HK-2 (cell line): ENCODE results near the gene GBX1.

Experiments used
- DNase-seq: peaks from one replicate; pipeline ENCODE4 v3.0.0-alpha.2; 2018; ENCODE audit not compliant: unreplicated experiment

Gene GBX1

DNA sequence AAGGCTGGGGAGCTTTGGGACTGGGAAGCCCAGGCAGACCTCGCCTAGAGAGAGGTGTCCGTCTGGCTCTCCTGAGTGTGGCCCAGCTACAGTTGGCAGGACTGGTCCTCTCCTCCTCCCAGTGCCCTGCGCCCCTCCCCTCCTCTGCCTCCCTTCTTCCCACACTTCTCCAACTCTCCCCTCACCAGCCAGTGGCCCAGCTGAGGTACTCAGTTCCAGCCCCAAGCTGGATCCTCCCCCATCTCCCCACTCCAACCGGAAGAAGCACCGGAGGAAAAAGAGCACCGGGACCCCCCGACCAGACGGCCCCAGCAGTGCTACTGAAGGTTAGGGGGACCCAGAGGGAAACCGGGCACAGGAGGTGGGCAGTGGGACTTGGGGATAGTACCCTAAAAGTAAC lies 27.7 kb downstream of the GBX1 start:
- DNase-seq, result no peak

DNA sequence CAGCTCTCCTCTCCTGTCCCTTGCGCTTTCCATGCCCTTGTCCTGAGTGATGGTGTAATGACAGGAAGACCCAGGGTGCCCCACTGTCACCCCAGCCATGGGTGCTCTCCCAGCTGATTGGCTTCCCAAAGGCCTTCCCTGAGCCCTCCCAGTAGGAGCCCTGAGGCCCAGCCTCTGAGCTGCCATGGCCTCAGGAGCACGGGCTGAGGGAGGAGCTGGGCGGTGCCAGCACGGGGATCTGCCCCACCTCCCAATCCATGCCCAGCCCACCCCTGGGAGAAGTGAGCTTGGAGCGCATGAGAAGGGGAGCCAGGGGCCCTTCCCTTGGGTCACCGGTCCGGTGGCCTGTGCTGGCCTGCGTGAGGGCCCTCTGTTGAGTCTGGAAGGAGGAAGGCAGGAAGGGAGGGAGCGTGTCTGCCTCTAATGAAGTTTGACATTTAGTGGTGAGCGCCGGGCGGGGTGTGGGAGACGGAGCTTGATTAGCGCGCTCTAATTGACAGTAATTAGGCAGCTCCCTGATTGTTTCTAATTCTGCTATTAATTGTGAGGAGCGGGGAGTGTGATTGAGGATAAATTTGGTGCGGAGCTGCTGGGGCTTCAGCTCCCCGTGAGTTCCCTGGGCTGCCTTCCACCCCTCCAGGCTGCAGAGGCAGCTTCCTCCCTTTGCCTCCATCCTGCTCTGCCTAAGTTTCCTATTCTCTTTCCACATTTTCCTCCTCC lies 28.3 kb downstream of the GBX1 start:
- DNase-seq, result no peak

DNA sequence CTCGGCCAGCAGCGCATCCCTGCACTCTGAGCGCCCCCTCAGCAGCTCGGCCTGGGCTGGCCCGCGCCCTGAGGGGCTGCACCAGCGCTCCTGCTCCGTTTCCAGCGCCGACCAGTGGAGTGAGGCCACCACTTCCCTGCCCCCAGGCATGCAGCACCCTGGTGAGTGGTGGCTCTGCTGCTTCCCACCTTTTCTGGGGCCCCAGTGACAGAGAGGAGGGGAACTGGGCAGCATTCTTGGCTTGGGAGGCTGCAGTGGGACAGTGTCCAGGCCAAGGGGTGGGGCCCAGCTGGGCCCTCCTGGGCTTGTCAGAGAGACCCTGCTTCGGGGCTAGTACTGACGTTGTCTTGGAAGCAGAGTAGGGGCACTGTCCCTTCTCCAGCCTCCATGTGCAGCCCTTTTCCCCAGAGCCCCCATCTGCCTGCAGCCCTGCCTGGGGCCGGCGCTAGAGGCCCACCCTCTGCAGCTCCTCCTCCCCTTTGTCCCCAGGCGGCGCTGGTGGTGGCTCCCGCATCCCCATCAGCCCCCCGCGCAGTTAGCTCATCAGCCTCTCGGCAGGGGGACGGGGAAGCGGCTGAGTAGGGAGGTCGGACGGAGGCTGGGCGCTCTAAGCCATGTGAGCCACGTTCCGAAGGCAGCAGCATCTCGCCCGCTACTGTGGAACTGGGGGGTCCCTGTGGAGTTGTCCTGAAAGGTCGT lies 29.2 kb downstream of the GBX1 start:
- no peak for DNase-seq

DNA sequence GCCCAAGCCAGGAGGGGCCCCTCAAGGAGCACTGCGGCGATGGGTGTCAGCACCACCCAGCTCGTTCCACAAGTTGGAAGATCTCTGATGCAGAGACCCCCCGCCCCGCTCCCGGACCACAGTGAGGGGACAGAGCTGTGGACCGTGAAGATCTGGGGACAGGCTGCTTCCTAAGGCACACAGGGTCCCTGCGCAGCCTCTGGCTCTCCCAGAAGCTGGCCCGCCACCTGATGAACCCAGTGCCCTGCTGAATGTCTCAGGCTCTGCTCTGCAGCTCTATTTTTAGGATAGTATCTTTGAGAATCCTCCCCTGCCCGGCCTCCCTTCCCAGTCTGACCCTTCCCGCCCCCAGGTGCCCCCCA lies 29.7 kb downstream of the GBX1 start:
- DNase-seq, result no peak

DNA sequence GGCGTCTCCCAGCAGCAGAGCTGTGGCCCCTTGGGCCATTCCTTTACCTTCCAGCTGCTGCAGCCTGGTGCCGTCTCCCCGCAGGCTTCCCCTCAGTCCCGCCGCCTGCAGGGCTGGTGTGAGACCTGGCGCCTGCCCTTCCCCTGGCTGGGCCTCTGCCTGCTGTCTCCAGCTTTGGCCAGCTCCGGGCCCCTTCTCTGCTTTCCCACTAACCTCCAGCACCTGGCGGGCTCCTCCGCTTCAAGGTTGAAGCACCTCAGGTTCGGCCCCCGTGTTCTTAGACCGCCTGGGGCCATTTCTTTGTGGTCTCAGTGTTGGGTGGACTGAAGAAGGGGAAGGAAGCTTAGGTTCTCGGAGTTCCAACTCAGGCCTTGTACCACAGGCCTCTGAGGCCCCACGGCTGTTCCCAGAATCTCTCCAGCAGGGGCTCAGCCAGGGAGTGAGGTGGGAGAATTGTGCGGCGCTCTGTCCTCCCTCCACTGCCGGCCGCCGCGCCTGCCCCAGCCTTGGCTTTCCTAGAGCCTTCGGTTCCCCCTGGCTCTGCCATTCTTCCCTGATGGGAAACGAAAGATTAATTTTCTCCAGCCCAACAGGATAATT lies 30.3 kb downstream of the GBX1 start:
- DNase-seq, result no peak

DNA sequence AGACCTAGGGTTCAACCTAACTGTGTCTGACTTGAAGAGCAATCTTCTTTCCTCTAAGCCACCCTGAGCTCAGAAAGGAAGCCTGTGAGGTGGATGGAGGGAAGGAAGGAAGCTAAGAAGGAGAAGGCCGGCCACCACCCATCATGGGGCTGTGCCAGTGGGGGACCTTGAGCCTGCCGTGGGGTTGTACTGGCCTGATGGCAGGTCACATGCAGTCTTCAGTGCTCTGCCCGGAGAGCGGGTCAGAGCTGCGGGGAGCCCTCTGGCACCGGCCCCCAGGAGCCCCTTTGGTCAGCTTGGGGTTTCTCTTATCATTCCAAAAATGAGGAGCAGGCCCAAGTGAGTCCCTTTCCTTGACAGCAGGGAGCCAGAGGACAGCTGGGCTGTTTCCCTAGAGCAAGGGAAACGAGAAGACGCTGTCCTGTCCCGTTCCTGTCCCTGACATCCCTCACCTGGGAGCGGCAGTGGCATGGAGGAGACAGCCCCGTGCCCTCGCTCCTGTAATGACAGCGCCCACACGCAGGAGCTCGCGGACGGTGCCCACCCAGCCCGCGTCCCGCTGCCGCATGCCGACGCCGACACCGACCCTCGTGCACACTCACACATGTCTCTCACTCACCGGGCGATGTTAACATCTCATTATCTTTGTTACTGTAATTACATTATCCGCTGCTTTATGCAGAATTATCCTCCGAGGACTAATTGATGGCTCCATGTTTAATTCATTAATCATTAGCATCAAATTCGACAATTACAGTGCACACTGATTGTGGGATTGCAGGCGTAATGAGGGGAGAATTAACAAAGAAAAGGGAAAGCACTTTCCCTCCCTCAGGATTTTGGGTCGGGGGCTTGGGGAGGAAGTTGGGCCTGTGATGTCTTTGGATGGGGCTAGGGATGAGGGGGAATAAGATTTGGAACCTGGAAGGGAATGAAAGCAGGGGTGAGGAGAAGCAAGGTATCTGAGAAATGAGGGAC lies 31.3 kb downstream of the GBX1 start:
- DNase-seq, result no peak

DNA sequence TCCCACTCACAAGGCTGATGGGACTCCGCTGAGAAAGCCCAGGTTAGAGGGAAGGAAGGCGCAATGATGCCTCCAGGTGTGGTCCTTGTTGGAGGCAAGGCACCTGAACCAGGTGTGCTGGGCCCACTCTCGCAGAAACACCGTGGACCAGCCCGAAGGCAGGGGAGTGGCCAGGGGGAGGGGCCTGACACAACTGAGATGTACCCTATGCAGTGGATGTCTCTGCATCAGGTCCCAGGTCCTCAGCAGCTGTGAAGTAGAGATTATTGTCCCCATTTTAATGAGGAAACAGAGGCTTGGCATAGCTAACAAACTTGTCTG lies 32.0 kb downstream of the GBX1 start:
- no peak for DNase-seq

DNA sequence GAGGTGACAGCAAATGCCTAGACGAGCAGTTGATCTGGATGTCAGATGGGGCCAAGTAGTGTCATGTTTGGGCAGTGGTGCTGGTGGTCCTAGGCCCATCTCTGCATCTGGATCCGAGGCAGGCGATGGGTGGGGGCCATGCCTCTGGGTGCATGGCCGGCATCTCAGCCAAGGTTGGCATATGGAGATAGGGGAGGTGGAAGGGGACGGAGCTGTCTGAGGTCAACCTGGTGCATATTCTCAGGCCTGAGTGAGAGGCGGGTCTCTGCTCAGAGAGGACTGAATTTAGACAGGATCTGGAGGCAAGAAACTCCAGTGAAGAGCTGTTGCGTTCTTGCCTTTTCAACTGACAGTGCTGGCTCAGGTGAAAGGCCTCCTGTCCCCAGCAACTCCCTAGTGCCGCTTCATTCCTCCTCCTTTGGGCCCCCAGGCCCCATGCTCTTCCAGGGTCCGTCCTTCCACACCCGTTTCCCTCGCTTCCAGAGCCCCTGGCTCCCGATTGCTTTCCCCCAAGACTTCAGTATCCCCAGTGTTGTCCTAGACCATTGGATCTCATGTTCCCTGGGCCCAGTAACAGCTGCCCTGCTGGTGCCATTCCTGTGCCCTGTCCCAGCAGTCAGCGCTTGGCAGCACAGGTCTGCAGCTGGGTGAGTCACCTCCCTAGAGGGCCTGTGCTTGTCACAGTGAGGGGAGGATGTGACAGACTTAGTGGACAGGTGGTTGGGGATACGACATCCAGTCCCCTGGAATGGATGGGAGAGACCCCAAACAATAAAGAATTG lies 32.6 kb downstream of the GBX1 start:
- DNase-seq, result no peak

DNA sequence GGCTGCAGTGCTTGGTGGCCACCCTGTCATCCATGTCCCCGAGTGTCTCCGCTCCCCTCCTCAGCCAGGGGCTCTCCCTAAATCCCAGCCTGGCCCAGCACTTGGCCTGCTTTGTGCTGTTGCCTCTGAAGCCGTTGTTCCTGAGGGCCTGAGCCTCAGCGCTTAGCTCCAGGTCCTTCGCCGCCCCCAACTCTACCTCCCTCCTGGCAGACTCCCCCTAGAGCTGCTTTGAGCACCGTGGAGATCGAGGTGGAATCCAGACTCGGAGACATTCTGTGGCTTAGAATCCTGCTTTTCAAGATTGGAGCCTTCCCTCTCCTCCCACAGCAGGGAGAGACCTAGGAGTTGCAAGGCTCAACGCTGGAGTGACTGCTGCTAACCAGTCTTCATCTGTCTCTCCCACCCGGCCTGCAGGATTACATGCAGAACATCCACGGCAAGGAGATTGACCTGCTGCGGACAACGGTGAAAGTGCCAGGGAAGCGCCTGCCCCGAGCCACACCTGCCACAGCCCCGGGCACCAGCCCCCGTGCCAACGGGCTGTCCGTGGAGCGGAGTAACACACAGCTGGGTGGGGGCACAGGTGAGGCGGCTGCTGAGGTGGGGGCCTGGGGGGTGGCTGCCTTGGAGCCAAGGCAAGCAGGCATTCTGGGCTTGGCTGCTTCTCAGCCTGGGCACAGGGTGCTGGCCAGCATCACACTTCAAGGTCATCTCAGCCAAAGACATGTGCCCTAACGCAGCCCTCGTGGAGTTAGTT lies 33.3 kb downstream of the GBX1 start:
- DNase-seq, result no peak

DNA sequence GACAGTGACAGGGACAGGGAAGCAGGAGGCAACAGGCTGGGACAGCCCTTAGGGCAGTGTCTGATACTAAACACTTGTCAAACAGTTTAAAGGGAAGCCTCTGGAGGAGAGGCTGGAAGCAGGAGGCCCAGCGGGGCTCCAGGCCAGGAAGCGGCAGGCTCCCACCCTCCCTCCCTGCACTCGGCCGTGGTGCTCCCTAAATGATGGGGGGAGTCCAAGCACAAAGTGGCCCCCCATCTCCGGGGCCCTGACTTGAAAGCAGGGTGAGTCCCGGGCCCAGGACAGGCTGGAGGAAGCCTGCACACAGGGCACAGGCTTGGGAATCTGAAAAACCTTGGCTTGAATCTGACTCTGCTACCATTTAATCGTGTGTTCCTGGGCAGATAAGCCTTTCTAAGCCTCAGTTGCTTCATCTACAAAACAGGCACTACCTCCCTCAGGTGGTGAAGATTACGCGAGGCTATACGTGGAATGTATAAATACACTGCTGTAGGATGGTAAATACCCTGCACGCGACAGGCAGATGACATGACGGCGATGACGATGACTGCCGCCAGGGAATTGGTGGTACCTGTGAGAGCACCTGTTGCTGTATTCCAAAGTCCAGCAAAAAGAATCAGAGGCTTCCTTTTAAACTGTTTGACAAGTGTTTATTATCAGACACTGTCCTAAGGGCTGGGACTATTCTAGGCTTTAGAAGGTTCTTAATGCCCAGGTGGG lies 34.1 kb downstream of the GBX1 start:
- DNase-seq, result no peak

DNA sequence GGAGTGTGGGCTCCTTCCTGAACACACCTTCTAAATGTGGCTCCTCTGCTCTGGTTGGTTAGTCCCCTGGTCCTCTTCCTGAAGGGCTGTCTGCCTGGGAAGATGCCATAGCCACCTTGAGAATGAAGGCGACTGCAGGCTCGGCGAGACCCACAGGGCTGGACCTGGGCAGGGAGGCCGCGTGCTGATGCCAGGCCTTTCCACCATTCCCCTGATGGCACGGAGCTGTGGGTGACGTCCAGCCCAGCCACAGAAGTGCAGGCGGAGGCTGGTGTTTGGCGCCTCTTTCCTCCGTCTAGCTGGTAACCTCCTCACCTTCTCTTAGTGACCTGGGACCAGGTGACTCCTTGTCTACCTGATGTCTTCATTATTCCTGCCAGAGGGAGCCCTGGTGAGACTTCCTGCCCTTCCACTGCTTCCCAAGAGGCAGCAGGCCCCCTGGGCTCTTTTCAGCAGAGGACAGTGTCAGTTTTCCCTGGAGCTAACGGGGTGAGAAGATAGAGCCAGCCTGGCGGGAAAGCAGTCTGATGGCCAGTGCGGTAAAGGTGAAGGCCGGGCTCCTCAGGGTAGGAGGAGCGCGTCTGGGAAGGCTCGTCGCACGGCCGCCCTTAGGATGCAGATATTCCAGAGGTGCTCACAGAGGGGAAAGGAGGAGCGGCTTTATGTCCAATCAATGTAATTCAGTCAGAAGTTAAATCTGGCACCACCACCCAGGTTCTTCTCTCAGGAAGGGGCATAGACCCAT lies 34.9 kb downstream of the GBX1 start:
- no peak for DNase-seq

DNA sequence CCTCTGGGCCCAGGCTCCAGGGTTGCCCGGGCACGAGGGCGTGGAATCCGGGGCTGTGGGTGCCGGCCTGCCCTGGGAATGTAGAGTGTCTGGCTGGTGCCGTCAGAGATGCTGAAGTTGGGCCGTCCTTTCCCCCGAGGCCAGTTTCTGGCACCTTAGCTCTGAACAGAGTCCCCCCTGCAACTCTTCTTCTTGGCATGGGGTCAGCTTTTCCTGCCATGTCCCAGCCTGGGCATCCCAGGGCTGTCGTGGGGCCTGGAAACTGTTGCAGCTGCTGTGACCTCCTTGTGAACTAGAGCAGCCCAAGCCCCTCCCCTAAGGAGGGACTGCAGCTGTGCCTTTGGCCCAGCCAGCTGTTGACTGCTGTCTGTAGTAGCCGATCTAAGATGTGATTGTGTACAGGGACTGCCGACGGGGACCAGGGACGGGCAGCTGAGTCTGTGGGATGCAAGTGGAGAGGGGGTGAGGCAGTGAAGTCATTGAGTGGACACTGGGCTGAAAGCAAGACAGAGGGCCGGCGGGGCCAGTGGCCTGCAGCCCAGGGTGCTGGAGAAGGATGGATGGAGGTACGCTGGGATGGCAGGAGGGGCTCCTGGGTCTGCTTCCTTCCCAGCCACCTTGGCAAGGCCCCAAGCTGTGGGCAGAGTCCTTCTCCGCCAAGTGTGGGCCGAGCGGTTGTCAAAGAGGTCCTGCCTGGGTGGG lies 35.8 kb downstream of the GBX1 start:
- DNase-seq, result no peak

DNA sequence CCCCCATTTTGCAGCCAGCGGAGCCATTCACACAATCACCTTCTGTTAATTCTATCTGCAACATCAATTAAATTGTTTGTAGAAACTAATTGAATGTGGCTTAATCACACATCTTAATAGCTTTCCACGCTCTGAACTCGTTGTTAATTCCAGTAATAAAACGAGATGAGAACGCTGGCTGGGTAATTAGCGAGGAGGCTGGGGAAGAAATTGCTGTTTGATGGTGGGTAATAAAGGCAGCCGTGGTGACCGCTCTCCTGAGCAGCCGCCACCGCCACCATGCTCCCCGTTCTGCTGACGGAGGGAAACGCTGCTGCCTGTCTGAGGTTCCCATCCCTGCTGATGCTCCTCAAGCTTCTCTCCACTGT lies 36.3 kb downstream of the GBX1 start:
- no peak for DNase-seq

DNA sequence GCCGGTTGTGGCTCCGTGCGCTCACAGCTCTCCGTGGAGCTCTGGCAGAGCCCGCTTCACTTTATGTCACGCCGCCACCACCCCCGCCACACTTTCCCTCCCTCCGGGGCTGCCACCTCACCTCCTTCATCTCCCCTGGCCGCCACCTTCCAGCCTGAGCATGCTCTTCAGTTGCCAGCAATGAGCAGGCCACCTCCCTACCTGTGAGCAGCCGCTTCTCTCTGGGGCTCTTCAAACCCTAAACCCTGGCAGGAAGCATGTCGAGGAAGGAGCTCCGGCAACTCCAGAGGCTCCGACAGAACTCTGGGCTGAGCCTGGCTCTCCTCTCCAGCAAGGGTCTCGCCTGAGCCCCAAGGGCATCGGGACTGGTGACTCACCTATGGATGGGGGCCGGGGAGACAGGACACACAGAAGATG lies 36.7 kb downstream of the GBX1 start:
- DNase-seq, result no peak

DNA sequence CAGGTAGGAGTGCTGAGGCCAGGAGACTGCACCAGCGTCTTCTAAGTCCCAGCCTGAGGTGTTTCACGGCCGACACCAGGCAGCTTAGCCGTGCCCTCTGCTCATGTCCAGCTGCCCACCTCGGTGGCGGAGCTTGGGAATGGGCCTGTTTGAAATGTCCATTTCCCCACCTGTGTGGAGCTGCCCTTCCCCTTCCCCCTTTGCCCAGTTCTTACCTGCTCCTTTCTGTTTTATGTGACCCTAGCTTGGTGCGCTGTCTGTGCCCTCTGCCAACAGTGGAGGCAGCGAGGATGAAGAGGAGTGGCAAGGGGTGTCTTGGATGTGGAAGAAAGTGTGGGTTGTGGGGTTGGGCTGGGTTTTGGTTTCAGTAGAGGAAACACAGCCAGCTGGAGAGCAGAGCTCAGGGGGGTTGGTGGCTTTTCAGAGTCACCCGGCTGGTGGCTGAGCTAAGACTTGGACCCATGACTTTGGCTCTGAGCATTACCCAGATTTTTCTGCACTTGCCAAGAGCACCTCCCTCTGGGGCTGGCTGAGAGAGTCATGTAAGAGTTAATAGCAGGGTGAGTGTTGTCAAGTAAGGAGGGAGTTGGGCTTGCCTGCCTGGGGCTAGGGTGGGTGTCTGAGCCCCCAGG lies 37.4 kb downstream of the GBX1 start:
- DNase-seq, result no peak

DNA sequence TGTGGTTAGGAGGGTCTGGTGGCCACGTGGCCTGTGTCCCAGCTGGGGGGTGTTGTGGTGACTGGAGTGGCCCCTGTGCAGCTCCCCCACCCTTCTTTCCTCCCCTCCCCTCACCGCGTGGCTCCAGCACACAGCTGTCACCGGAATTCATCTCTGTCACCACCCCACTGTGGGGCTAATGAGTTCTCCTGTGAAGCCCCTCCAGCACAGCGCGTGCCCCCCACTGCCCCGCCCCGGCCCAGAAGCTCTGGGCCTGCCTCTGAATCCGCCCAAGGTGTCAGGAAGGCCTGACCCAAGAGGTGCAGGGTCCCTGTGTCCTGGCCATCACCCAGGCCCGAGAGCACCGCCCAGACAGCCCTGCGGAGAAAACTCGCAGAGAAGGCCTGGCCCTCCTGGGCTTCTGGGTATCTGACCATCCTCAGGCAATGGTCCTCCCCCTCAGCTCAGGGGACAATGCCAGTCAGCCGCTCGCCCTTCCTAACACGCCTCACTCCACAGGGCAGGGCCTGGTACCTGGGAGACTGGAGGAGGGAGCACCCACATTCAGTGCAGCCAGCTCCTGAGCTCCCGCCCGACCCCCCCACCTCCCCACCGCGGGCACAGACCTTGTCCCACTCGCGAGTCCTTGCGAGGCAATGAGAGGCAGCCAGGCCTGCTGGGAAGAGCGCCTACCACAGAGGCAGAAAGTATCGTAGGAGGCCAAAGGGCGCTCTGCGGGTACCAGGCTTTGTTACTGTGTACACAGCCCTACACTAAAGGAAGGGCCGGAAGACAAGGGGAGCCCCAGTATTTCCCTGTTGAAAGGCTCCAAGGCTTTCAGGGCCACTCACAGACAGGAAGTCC lies 38.2 kb downstream of the GBX1 start:
- DNase-seq, result no peak

DNA sequence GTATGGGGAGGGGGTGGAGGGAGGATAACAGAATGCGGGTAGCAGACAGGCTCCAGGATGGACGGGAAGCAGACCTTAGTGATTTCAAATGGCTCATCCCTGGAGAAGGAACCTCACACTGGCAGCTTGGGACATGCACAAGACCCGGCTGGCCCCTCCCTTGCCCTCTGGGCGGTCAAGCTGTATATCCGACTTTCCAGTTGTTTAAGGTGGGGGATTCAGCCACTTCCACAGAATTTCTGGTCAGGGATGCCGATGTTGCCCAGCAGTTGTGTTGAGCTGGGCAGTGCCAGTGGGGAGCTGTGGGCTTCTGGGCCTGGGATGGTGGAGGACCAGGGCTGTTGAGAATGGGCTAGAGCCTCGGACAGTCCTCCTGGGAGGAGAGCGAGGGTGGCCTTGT lies 38.8 kb downstream of the GBX1 start:
- no peak for DNase-seq
